Vagina (tissue), 2 donors: ENCODE results near the gene ATF6B. TPM values are rescaled to one million over a fixed set of nuclear protein-coding genes. Genes with fewer than 3 reads are reported as not detected.
A peak's percentile ranks its signal among the peaks of the same experiment; 100 is the strongest.

Source experiments
- DNase-seq, 2 donors: peaks; one replicate each; pipeline ENCODE4 v3.0.0-alpha.2; 2017; ENCODE audit errors: extremely low spot score in 2 of 2
- H3K27ac ChIP-seq: fragments of 200-600 bp; sonication (generic); one replicate; pipeline ENCODE4 v1.5.1; 2019
- H3K27me3 ChIP-seq: fragments of 200-600 bp; sonication (generic); one replicate; pipeline ENCODE4 v1.5.1; 2019
- H3K36me3 ChIP-seq, 2 donors: fragments of 200-600 bp; sonication (generic); one replicate each; pipeline ENCODE4 v1.5.1; 2017 to 2019
- H3K4me1 ChIP-seq: fragments of 200-600 bp; sonication (generic); one replicate; pipeline ENCODE4 v1.5.1; 2019
- H3K4me3 ChIP-seq, 2 donors: fragments of 200-600 bp; sonication (generic); 1 replicate in 1 of 2; 2 replicates in 1 of 2; pipeline ENCODE4 v1.5.1; 2016 to 2019
- H3K9me3 ChIP-seq: fragments of 200-600 bp; sonication (generic); one replicate; pipeline ENCODE4 v1.5.1; 2019
- POLR2A ChIP-seq, 2 donors: fragments of 450-650 bp; IDR thresholded peaks; one replicate each; pipeline ENCODE4 v1.6.1; 2017; ENCODE audit warnings: antibody characterized with exemption in 2 of 2, mild to moderate bottlenecking in 2 of 2, moderate library complexity in 2 of 2
- POLR2AphosphoS5 ChIP-seq, 2 donors: sonication (generic); formaldehyde crosslinking; IDR thresholded peaks; one replicate each; pipeline ENCODE4 v1.9.0; 2017; ENCODE audit warnings: antibody characterized with exemption in 2 of 2, mild to moderate bottlenecking in 2 of 2, low read depth in 1 of 2; ENCODE audit not compliant: insufficient read depth in 1 of 2
- intact Hi-C: fragments of 100-400 bp; cut with DNase I; formaldehyde crosslinking; loops from one replicate; pipeline ENCODE4 v1.15.1; 2023
- total RNA-seq: library from RNA; depleted of rRNA; stranded (reverse); fragments of >200 nt; gene quantifications from one replicate; pipeline ENCODE4 v1.2.3, GENCODE V29; 2016
- TF ChIP-seq, protein P1 (sequence below), 3 experiments: fragments of 450-650 bp in 2 of 3; fragments of 200-600 bp in 1 of 3; sonication (generic) in 1 of 3; IDR thresholded peaks; one replicate each; pipeline ENCODE4 v1.5.1; 2017 to 2019; ENCODE audit warnings: antibody characterized with exemption in 3 of 3, mild to moderate bottlenecking in 2 of 3, moderate library complexity in 2 of 3

ATF6B gene
- total RNA-seq, 1 donor from 2014 or later, result 76.6 TPM

DNA sequence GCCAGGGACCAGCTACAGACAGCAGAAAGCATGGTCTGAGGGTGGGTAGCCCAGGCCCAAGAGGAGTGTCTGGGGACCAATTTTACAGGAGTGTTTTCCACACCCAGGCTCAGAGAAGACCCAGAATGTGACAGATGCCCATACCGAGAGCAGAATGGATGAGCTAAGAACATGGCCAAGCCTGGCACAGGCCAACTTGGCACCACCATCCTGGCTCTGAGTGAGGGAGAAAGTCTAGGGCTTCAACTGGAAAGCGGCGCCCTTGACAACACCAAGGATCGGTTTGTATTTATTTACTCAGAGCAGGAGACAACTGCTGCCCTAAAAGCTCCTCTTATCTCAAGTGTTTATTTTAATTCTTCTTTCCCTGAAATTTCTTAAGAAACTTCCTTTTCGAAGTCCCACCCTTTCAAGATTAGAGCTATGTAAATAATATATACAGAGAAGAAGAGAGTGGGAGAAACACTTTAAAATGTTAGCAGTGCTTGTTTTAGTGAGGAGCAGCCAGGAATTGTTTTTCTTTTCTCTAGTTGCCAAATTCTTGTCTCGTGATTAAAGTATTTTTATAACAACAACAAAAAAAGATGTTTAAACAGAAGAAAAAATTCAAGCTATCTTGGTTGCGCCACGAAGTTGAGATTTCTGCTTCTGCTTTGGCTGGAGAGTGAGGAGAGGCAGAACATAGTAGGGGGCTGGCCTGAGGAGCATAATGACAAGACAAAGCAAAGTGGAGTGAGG is 35.1 kb downstream of the ATF6B start:
- H3K27me3 ChIP-seq, result no peaks in the 10 kb centered on the region
- peaks cover 0 to 6% of the 10 kb centered on the region in 2 donors for H3K36me3 ChIP-seq
- peaks cover 46% of the 10 kb centered on the region for H3K4me1 ChIP-seq
- no peaks in the 10 kb centered on the region for H3K9me3 ChIP-seq
- peak overlapping the region; percentile 96 for H3K27ac ChIP-seq
- no peak overlapping the region for H3K4me3 ChIP-seq
- no peak for DNase-seq
- intact Hi-C loops, result no loop called here
- TF ChIP-seq POLR2AphosphoS5 (IDR thresholded peaks at IDR 0.05; ENCODE audit: insufficient read depth in 1 of 2, low read depth in 1 of 2) (peak in 1 of 2 donors; percentile 77), POLR2A (IDR thresholded peaks at IDR 0.05) (no peak)
- TF ChIP-seq, protein P1, sequence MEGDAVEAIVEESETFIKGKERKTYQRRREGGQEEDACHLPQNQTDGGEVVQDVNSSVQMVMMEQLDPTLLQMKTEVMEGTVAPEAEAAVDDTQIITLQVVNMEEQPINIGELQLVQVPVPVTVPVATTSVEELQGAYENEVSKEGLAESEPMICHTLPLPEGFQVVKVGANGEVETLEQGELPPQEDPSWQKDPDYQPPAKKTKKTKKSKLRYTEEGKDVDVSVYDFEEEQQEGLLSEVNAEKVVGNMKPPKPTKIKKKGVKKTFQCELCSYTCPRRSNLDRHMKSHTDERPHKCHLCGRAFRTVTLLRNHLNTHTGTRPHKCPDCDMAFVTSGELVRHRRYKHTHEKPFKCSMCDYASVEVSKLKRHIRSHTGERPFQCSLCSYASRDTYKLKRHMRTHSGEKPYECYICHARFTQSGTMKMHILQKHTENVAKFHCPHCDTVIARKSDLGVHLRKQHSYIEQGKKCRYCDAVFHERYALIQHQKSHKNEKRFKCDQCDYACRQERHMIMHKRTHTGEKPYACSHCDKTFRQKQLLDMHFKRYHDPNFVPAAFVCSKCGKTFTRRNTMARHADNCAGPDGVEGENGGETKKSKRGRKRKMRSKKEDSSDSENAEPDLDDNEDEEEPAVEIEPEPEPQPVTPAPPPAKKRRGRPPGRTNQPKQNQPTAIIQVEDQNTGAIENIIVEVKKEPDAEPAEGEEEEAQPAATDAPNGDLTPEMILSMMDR (IDR thresholded peaks at IDR 0.05), result no peak

GRCh38 chr6:32089082-32089828 is 38.8 kb downstream of the ATF6B start:
- Histone ChIP-seq H3K4me1 (peaks cover 40% of the 10 kb centered on the region), H3K9me3 (no peaks in the 10 kb centered on the region), H3K27ac (peak overlapping the region; percentile 96), H3K36me3 (no peaks in the 10 kb centered on the region), H3K4me3 (no peak overlapping the region), H3K27me3 (no peaks in the 10 kb centered on the region)
- intact Hi-C loops, result no loop called here
- TF ChIP-seq POLR2A (IDR thresholded peaks at IDR 0.05) (no peak), POLR2AphosphoS5 (IDR thresholded peaks at IDR 0.05; ENCODE audit: insufficient read depth in 1 of 2, low read depth in 1 of 2) (no peak)
- TF ChIP-seq, protein P1 (IDR thresholded peaks at IDR 0.05), result no peak
- no peak for DNase-seq

GRCh38 chr6:32088487-32089049 is 39.5 kb downstream of the ATF6B start:
- peaks cover 0 to 4% of the 10 kb centered on the region in 2 donors for H3K36me3 ChIP-seq
- no peaks in the 10 kb centered on the region for H3K9me3 ChIP-seq
- no peak overlapping the region for H3K4me3 ChIP-seq
- no peak for DNase-seq
- peak overlapping the region; percentile 96 for H3K27ac ChIP-seq
- H3K4me1 ChIP-seq, result peaks cover 41% of the 10 kb centered on the region
- TF ChIP-seq POLR2AphosphoS5 (IDR thresholded peaks at IDR 0.05; ENCODE audit: insufficient read depth in 1 of 2, low read depth in 1 of 2) (peak in 1 of 2 donors; percentile 9), POLR2A (IDR thresholded peaks at IDR 0.05) (no peak)
- no peaks in the 10 kb centered on the region for H3K27me3 ChIP-seq
- intact Hi-C loops, result no loop called here

GRCh38 chr6:32087574-32088486 is 40.2 kb downstream of the ATF6B start:
- Histone ChIP-seq H3K4me3 (peak overlapping the region; percentile 32 to 37), H3K36me3 (peaks cover 0 to 7% of the 10 kb centered on the region in 2 donors), H3K4me1 (peaks cover 46% of the 10 kb centered on the region), H3K9me3 (no peaks in the 10 kb centered on the region), H3K27ac (peak overlapping the region; percentile 96), H3K27me3 (no peaks in the 10 kb centered on the region)
- intact Hi-C loops, result loop anchor here (2.0 kb wide), 1 partner anchor 23 kb away; no protein-coding TSS in a partner anchor
- TF ChIP-seq POLR2A (IDR thresholded peaks at IDR 0.05), result no peak
- TF ChIP-seq, protein P1 (IDR thresholded peaks at IDR 0.05), result peak in 2 of 3 experiments; percentile 25 to 53
- no peak for DNase-seq
